IMR-90 (cell line): ENCODE results near the gene WNT9B. TPM values are rescaled to one million over a fixed set of nuclear protein-coding genes. Genes with fewer than 3 reads are reported as not detected.

Source experiments
- ATAC-seq: fragments of 200-7000 bp; cut with Tn5 transposase; 2 replicates; pipeline ENCODE4 v1.9.1; 2020; ENCODE audit warnings: low read depth, mild to moderate bottlenecking, moderate library complexity
- BruUV-seq: library from RNA; stranded (reverse); fragments of 400-500 nt; replicated peaks from 2 replicates; lab custom pipeline; 2021; lab: Mats Ljungman, UMichigan
- CTCF ChIA-PET: fragments of 300-600 bp; formaldehyde crosslinking; extraction: SDS; loops from one replicate; lab custom pipeline; 2021; ENCODE audit warnings: antibody characterized with exemption; lab: Yijun Ruan, JAX
- POLR2A ChIA-PET: fragments of 300-600 bp; sonication (Branson Sonifier 250); formaldehyde crosslinking; loops from one replicate; lab custom pipeline; 2022; ENCODE audit warnings: antibody characterized with exemption; ENCODE audit not compliant: unreplicated experiment; lab: Charles Lee
- DNase-seq: peaks from one replicate; pipeline ENCODE4 v3.0.0; 2013
- H2AFZ ChIP-seq: replicated peaks from 2 replicates; pipeline ENCODE3; 2013; ENCODE audit warnings: low read length, mild to moderate bottlenecking; ENCODE audit not compliant: poor library complexity
- H2AK5ac ChIP-seq: 2 replicates; pipeline ENCODE4 v1.6.1; 2013; ENCODE audit warnings: low read depth, low read length, inconsistent platforms
- H2AK9ac ChIP-seq: replicated peaks from 2 replicates; pipeline ENCODE3; 2013; ENCODE audit warnings: mild to moderate bottlenecking, low read depth, low read length, moderate library complexity; ENCODE audit not compliant: poor library complexity
- H2BK120ac ChIP-seq: 2 replicates; pipeline ENCODE4 v1.6.1; 2013; ENCODE audit warnings: low read depth, low read length, inconsistent platforms
- H2BK15ac ChIP-seq: 3 replicates; pipeline ENCODE4 v1.6.1; 2013; ENCODE audit warnings: low read depth, low read length, inconsistent platforms
- H2BK20ac ChIP-seq: 2 replicates; pipeline ENCODE4 v1.6.1; 2013; ENCODE audit warnings: low read depth, mild to moderate bottlenecking, inconsistent platforms, low read length, moderate library complexity
- H2BK5ac ChIP-seq: 2 replicates; pipeline ENCODE4 v1.6.1; 2013; ENCODE audit warnings: mild to moderate bottlenecking, low read depth, low read length, inconsistent platforms; ENCODE audit not compliant: poor library complexity, severe bottlenecking
- H3K14ac ChIP-seq: replicated peaks from 2 replicates; pipeline ENCODE4 v1.6.1; 2013; ENCODE audit warnings: low read depth, low read length, inconsistent platforms
- H3K18ac ChIP-seq: 2 replicates; pipeline ENCODE4 v1.6.1; 2013; ENCODE audit warnings: low read depth, low read length, control low read depth
- H3K23ac ChIP-seq: 2 replicates; pipeline ENCODE4 v1.6.1; 2013; ENCODE audit warnings: low read depth, low read length, inconsistent platforms
- H3K27ac ChIP-seq: 2 replicates; pipeline ENCODE4 v1.5.1; 2013; ENCODE audit warnings: mild to moderate bottlenecking, control low read depth, low read length; ENCODE audit not compliant: insufficient read depth
- H3K27me3 ChIP-seq: 2 replicates; pipeline ENCODE4 v1.6.1; 2013; ENCODE audit warnings: low read length; ENCODE audit not compliant: control insufficient read depth, insufficient read depth
- H3K36me3 ChIP-seq: 2 replicates; pipeline ENCODE4 v1.6.1; 2013; ENCODE audit warnings: low read length, mixed read lengths; ENCODE audit not compliant: control insufficient read depth, insufficient read depth
- H3K4ac ChIP-seq: 2 replicates; pipeline ENCODE4 v1.6.1; 2013; ENCODE audit warnings: low read depth, low read length, inconsistent platforms
- H3K4me1 ChIP-seq: 2 replicates; pipeline ENCODE4 v1.6.1; 2013; ENCODE audit warnings: low read length, mixed read lengths; ENCODE audit not compliant: control insufficient read depth, insufficient read depth
- H3K4me2 ChIP-seq: 2 replicates; pipeline ENCODE4 v1.6.1; 2013; ENCODE audit warnings: low read depth, mild to moderate bottlenecking, control low read depth, low read length, moderate library complexity
- H3K4me3 ChIP-seq: 2 replicates; pipeline ENCODE4 v1.5.1; 2013; ENCODE audit warnings: low read depth, mild to moderate bottlenecking, control low read depth, low read length, moderate library complexity; ENCODE audit not compliant: insufficient read depth
- H3K56ac ChIP-seq: 2 replicates; pipeline ENCODE4 v1.6.1; 2013; ENCODE audit warnings: low read length, inconsistent platforms; ENCODE audit not compliant: insufficient read depth; ENCODE audit errors: extremely low read depth
- H3K79me1 ChIP-seq, 2 experiments: 2 replicates each; pipeline ENCODE4 v1.6.1; 2013; ENCODE audit warnings: low read length in 2 of 2, inconsistent platforms in 1 of 2, low read depth in 1 of 2
- H3K9ac ChIP-seq: 2 replicates; pipeline ENCODE4 v1.6.1; 2013; ENCODE audit warnings: low read depth, low read length, control low read depth
- H3K9me1 ChIP-seq: 2 replicates; pipeline ENCODE4 v1.6.1; 2013; ENCODE audit warnings: low read length, inconsistent platforms; ENCODE audit not compliant: insufficient read depth
- H3K9me3 ChIP-seq: 2 replicates; pipeline ENCODE4 v1.6.1; 2013; ENCODE audit warnings: low read length; ENCODE audit not compliant: control insufficient read depth, insufficient read depth
- H4K20me1 ChIP-seq: 2 replicates; pipeline ENCODE4 v1.6.1; 2013; ENCODE audit warnings: low read length, inconsistent platforms; ENCODE audit not compliant: insufficient read depth
- H4K5ac ChIP-seq: 2 replicates; pipeline ENCODE4 v1.6.1; 2013; ENCODE audit warnings: mild to moderate bottlenecking, low read depth, low read length, control low read depth
- H4K8ac ChIP-seq, 2 experiments: 2 replicates each; pipeline ENCODE4 v1.6.1; 2013; ENCODE audit warnings: low read depth in 2 of 2, low read length in 2 of 2, control low read depth in 1 of 2, inconsistent platforms in 1 of 2
- H4K91ac ChIP-seq: 2 replicates; pipeline ENCODE4 v1.6.1; 2013; ENCODE audit warnings: low read depth, low read length, inconsistent platforms; ENCODE audit not compliant: insufficient read depth
- CEBPB ChIP-seq: IDR thresholded peaks from 2 replicates; pipeline ENCODE4 v1.6.1; 2012; ENCODE audit warnings: low read depth, low read length, improper control_type of control experiment
- ELK1 ChIP-seq: fragments of 150-350 bp; IDR thresholded peaks from 2 replicates; pipeline ENCODE4 v1.6.1; 2016; ENCODE audit warnings: low read depth, mild to moderate bottlenecking, low read length, moderate library complexity, borderline replicate concordance
- FOS ChIP-seq: fragments of 150-350 bp; IDR thresholded peaks from 2 replicates; pipeline ENCODE4 v1.6.1; 2016; ENCODE audit warnings: low read depth, low read length
- MXI1 ChIP-seq: IDR thresholded peaks from 2 replicates; pipeline ENCODE4 v1.6.1; 2012; ENCODE audit warnings: low read depth, mild to moderate bottlenecking, low read length, moderate library complexity, borderline replicate concordance
- NFE2L2 ChIP-seq: fragments of 150-350 bp; IDR thresholded peaks from 2 replicates; pipeline ENCODE4 v1.6.1; 2016; ENCODE audit warnings: low read depth, mild to moderate bottlenecking, low read length
- POLR2A ChIP-seq: IDR thresholded peaks from 2 replicates; pipeline ENCODE4 v1.6.1; 2012; ENCODE audit warnings: mild to moderate bottlenecking, low read depth, low read length
- RAD21 ChIP-seq: IDR thresholded peaks from 2 replicates; pipeline ENCODE4 v1.6.1; 2012; ENCODE audit warnings: low read length, improper control_type of control experiment
- RFX5 ChIP-seq: IDR thresholded peaks from 2 replicates; pipeline ENCODE4 v1.8.0; 2012; ENCODE audit warnings: low read depth, mild to moderate bottlenecking, low read length, moderate library complexity
- SMC3 ChIP-seq: fragments of 150-350 bp; IDR thresholded peaks from 2 replicates; pipeline ENCODE4 v1.6.1; 2016; ENCODE audit warnings: low read depth, mild to moderate bottlenecking, antibody characterized with exemption, low read length, moderate library complexity
- WGBS, 2 experiments: methylation state at CpG; one replicate each; pipeline versions ENCODE4 v1.1.5 to v1.1.7; 2013; ENCODE audit warnings: missing lambda C conversion rate in 2 of 2; ENCODE audit not compliant: insufficient read length in 1 of 2; ENCODE audit errors: extremely low coverage in 2 of 2; 5-methylcytosine and 5-hydroxymethylcytosine counted together
- dilution Hi-C: fragments of 300-500 bp; cut with HindIII; formaldehyde crosslinking; loops from one replicate; pipeline ENCODE4 v1.14.3; 2018; ENCODE audit warnings: low sequenced_read_pairs; ENCODE audit not compliant: unreplicated experiment
- in situ Hi-C: fragments of 300-500 bp; cut with MboI; formaldehyde crosslinking; loops from 3 replicates; pipeline ENCODE4 v1.14.3; 2019; ENCODE audit warnings: low sequenced_read_pairs, inconsistent platforms, mixed read lengths
- intact Hi-C: fragments of 100-400 bp; cut with micrococcal nuclease; formaldehyde crosslinking; loops from 2 replicates; pipeline ENCODE4 v1.10.0; 2022
- polyA plus RNA-seq, 3 experiments: library from polyadenylated mRNA; depleted of rRNA; stranded (reverse); fragments of >200 nt; gene quantifications; 2 replicates each; pipeline ENCODE4 v1.2.3, GENCODE V29; 2012; ENCODE audit warnings: low replicate concordance in 1 of 3
- total RNA-seq: library from RNA; depleted of rRNA; stranded (reverse); fragments of >200 nt; gene quantifications from 2 replicates; pipeline ENCODE4 v1.2.3, GENCODE V29; 2012

The WNT9B gene
- total and polyA plus RNA-seq, 2 of the 4 experiments (the other 2 are of a cell fraction): not detected

- 46% methylated on average over 9 of the region's 13 CpGs; no CpG with 5 or more reads in 1 of the 2 experiments for WGBS, 2 experiments
Measured at GRCh38 chr17:46889992-46890564, 38.7 kb downstream of the WNT9B start.

More at GRCh38 chr17:46889992-46890564, 38.7 kb downstream of the WNT9B start:
- no TSS peak for BruUV-seq
- intact Hi-C loops (no loop called here), in situ Hi-C loops (no loop called here), dilution Hi-C loops (no loop called here)
- ChIA-PET CTCF (no interaction called here), POLR2A (no interaction called here)
- Histone ChIP-seq H3K36me3 (no peaks in the 10 kb centered on the region), H3K4me2 (no peak overlapping the region), H4K91ac (no peak overlapping the region), H3K9me3 (no peaks in the 10 kb centered on the region), H4K20me1 (no peaks in the 10 kb centered on the region), H3K4me3 (no peak overlapping the region), H2BK120ac (no peak overlapping the region), H3K27me3 (peaks cover 81% of the 10 kb centered on the region), H3K79me1 (no peaks in the 10 kb centered on the region), H2BK20ac (no peak overlapping the region), H4K8ac (no peak overlapping the region), H3K4me1 (no peaks in the 10 kb centered on the region), H2AK5ac (no peak overlapping the region), H2BK5ac (no peak overlapping the region), H3K9me1 (no peaks in the 10 kb centered on the region), H2BK15ac (no peak overlapping the region), H3K4ac (no peak overlapping the region), H2AFZ (no peak overlapping the region), H3K18ac (no peak overlapping the region), H3K9ac (no peak overlapping the region), H3K14ac (no peak overlapping the region), H3K23ac (no peak overlapping the region), H3K56ac (no peak overlapping the region), H2AK9ac (no peak overlapping the region), H4K5ac (no peak overlapping the region), H3K27ac (no peak overlapping the region)
- TF ChIP-seq POLR2A (no peak), MXI1 (no peak), NFE2L2 (no peak), CEBPB (no peak), SMC3 (no peak), RFX5 (no peak), RAD21 (no peak), ELK1 (no peak), FOS (no peak)
- ATAC-seq (no peak), DNase-seq (no peak)
